Suprapubic skin (tissue), 4 donors: ENCODE measurements around the gene SERPINA1. TPM values are rescaled to one million over a fixed set of nuclear protein-coding genes. Genes with fewer than 3 reads are reported as not detected.
A peak's percentile ranks its signal among the peaks of the same experiment; 100 is the strongest.

Experiments
- DNase-seq, 2 donors: peaks; one replicate each; pipeline ENCODE4 v3.0.0-alpha.2; 2019; ENCODE audit warnings: low spot score in 2 of 2
- H3K27ac ChIP-seq: fragments of 200-600 bp; sonication (generic); one replicate; pipeline ENCODE4 v1.5.1; 2019
- H3K27me3 ChIP-seq: fragments of 200-600 bp; sonication (generic); one replicate; pipeline ENCODE4 v1.5.1; 2019
- H3K36me3 ChIP-seq: fragments of 200-600 bp; sonication (generic); one replicate; pipeline ENCODE4 v1.5.1; 2019
- H3K4me1 ChIP-seq: fragments of 200-600 bp; sonication (generic); one replicate; pipeline ENCODE4 v1.5.1; 2019
- H3K4me3 ChIP-seq: fragments of 200-600 bp; sonication (generic); one replicate; pipeline ENCODE4 v1.5.1; 2019; ENCODE audit warnings: mild to moderate bottlenecking
- H3K9me3 ChIP-seq: fragments of 200-600 bp; sonication (generic); one replicate; pipeline ENCODE4 v1.5.1; 2019
- EP300 ChIP-seq: sonication (generic); formaldehyde crosslinking; IDR thresholded peaks from one replicate; pipeline ENCODE4 v1.6.1; 2017; ENCODE audit warnings: antibody characterized with exemption
- POLR2A ChIP-seq, 2 donors: fragments of 450-650 bp; IDR thresholded peaks; one replicate each; pipeline ENCODE4 v1.6.1; 2017; ENCODE audit warnings: antibody characterized with exemption in 2 of 2, mild to moderate bottlenecking in 2 of 2, moderate library complexity in 2 of 2
- POLR2AphosphoS5 ChIP-seq, 3 donors: sonication (generic); formaldehyde crosslinking; IDR thresholded peaks; one replicate each; pipeline ENCODE4 v1.6.1; 2017; ENCODE audit warnings: antibody characterized with exemption in 3 of 3
- WGBS: methylation state at CpG from one replicate; pipeline ENCODE4 v1.1.5; 2018; 5-methylcytosine and 5-hydroxymethylcytosine counted together
- total RNA-seq, 4 donors: library from RNA; depleted of rRNA; stranded (reverse); fragments of >200 nt; gene quantifications; one replicate each; pipeline ENCODE4 v1.1.0, GENCODE V29; 2016
- TF ChIP-seq, protein P1 (sequence below), 2 donors: fragments of 200-600 bp in 1 of 2; fragments of 450-650 bp in 1 of 2; sonication (generic) in 1 of 2; IDR thresholded peaks; one replicate each; pipeline ENCODE4 v1.5.1; 2016 to 2019; ENCODE audit warnings: antibody characterized with exemption in 2 of 2, mild to moderate bottlenecking in 1 of 2, moderate library complexity in 1 of 2

Gene SERPINA1
- total RNA-seq, 4 donors from 2014 or later, result 4.7 to 62.4 (median 7.5) TPM

DNA sequence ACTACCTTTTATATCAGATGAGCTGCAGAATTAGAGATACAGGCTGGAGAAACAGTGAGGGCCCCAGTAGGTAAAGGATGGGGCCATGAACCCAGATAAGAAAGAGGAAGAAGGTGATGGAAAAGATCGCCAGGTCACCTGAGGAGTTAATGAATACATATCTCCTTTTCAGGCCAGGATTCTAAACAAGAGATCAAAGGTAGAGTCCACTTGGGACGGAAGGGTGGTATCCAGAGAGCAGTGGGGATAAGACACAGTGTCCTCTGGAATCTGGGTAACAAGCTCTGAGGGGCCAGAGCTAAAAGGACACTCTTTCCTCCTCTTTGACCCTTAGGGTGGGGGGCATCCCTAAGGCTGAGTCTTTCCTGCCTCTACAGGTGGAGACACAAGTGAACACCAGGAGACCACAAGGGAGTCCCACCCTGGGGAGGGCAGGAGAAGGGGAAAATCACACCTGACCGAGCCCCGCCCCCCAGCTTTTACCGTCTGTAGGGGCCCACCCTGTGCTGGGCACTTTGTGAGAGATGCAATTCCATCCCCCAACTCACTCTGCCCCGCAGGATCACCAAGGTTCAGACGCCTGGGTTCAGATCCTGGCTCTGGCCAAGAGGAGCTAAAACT, 27.3 kb downstream of the SERPINA1 start:
- TF ChIP-seq POLR2AphosphoS5 (IDR thresholded peaks at IDR 0.05) (no peak), EP300 (no peak), POLR2A (IDR thresholded peaks at IDR 0.05) (no peak)
- TF ChIP-seq, protein P1, sequence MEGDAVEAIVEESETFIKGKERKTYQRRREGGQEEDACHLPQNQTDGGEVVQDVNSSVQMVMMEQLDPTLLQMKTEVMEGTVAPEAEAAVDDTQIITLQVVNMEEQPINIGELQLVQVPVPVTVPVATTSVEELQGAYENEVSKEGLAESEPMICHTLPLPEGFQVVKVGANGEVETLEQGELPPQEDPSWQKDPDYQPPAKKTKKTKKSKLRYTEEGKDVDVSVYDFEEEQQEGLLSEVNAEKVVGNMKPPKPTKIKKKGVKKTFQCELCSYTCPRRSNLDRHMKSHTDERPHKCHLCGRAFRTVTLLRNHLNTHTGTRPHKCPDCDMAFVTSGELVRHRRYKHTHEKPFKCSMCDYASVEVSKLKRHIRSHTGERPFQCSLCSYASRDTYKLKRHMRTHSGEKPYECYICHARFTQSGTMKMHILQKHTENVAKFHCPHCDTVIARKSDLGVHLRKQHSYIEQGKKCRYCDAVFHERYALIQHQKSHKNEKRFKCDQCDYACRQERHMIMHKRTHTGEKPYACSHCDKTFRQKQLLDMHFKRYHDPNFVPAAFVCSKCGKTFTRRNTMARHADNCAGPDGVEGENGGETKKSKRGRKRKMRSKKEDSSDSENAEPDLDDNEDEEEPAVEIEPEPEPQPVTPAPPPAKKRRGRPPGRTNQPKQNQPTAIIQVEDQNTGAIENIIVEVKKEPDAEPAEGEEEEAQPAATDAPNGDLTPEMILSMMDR (IDR thresholded peaks at IDR 0.05), result no peak
- DNase-seq, result peak in 1 of 2 donors; percentile 50
- no peaks in the 10 kb centered on the region for H3K27me3 ChIP-seq
- no peaks in the 10 kb centered on the region for H3K4me1 ChIP-seq
- H3K27ac ChIP-seq, result no peak overlapping the region
- no peak overlapping the region for H3K4me3 ChIP-seq
- H3K36me3 ChIP-seq, result no peaks in the 10 kb centered on the region
- 73% methylated on average over 6 of the region's 7 CpGs for WGBS
- H3K9me3 ChIP-seq, result no peaks in the 10 kb centered on the region

DNA sequence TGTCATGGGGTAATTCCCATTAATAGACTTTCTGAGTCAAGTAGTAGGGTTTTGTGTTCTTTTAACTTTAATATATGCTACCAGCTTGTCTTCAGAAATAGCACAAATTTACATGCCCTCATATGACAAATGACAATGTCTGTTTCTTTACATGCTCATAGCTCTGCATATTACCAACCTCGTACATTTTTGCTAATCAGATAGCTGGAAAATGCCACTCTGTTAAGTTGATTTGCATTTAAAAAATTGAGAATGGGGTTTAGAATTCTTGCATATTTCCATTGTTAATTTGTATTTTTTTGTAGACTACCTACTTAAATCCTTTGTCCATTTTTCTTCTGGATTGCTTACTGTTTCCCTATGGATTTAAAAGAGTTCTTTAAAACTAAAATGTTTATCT, 31.2 kb downstream of the SERPINA1 start:
- 59% methylated on average over 1 of the region's 1 CpG for WGBS
- no peaks in the 10 kb centered on the region for H3K27me3 ChIP-seq
- no peak overlapping the region for H3K27ac ChIP-seq
- no peaks in the 10 kb centered on the region for H3K9me3 ChIP-seq
- peaks cover 7% of the 10 kb centered on the region for H3K4me1 ChIP-seq
- no peaks in the 10 kb centered on the region for H3K36me3 ChIP-seq
- no peak for DNase-seq
- TF ChIP-seq POLR2A (IDR thresholded peaks at IDR 0.05), result no peak
- no peak for TF ChIP-seq EP300
- TF ChIP-seq, protein P1 (IDR thresholded peaks at IDR 0.05), result no peak
- TF ChIP-seq POLR2AphosphoS5 (IDR thresholded peaks at IDR 0.05), result no peak
- H3K4me3 ChIP-seq, result no peak overlapping the region

DNA sequence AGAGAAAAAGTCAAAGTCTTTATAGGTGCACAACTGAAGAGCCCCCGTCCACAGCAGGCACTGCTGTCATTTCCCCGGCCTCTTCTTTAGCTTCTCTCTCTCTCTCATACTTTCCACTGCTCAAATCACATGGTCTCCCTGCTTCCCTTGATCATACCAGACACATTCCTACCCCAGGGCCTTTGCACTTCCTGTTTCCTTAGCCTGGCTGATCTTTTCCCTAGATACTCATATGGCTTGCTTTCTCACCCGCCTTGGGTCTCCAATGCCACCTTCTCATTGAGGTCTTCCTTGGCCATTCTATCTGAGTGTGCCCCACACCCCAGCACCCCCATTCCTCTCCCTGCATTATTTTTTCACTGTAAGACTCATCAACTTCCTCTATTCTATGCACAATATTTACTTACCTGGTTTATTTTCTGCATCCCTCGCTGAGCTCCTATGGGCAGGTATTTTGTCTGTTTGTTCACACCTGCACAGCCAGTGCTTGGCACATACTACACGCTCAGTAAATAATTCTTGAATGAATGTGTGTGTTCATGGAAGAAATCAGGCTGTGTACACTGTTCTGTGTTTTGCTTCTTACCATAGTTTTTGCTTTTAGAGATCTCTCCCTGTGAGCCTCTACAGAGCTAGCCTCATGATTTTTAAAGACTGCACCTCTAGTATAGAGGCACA, 31.9 kb downstream of the SERPINA1 start:
- 78% methylated on average over 5 of the region's 5 CpGs for WGBS

DNA sequence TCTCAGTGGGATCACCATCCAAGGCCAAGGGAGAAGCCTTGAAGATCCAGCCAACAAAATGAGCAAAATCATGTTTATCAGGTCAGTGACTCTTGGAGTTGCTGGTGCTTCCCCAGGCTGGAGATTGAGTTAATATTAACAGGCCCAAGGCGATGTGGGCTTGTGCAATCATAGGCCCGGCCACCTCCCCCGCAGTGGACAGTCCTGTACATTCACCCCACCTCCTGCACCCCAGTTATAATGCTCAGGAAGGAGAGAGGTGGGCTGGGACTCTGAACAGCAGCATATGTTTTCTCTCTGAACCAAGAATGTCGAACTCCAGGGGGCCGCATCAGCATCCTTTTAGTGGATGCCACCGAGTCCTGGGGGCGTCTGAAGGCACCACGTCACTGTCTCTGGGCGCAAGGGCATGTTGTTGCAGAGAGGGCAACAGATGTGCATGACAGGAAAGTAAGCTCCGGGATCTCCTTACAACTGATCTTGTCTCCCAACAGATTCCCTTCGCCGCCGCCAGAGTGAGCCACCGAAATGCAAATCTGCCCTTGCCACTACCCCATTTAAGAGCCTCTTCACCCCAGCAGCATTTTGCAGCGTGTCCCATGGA, 33.1 kb downstream of the SERPINA1 start:
- WGBS, result 30% methylated on average over 10 of the region's 15 CpGs
- peak in 1 of 2 donors; percentile 83 for DNase-seq

More for the DNA sequence above, 31.9 kb downstream of the SERPINA1 start:
- H3K9me3 ChIP-seq, result no peaks in the 10 kb centered on the region
- no peak overlapping the region for H3K27ac ChIP-seq
- no peaks in the 10 kb centered on the region for H3K36me3 ChIP-seq
- H3K4me1 ChIP-seq, result peaks cover 7% of the 10 kb centered on the region
- H3K4me3 ChIP-seq, result no peak overlapping the region
- DNase-seq, result no peak
- no peaks in the 10 kb centered on the region for H3K27me3 ChIP-seq
- TF ChIP-seq POLR2A (IDR thresholded peaks at IDR 0.05) (no peak), POLR2AphosphoS5 (IDR thresholded peaks at IDR 0.05) (no peak), EP300 (no peak)
- TF ChIP-seq, protein P1 (IDR thresholded peaks at IDR 0.05), result no peak

More for the DNA sequence above, 33.1 kb downstream of the SERPINA1 start:
- TF ChIP-seq EP300 (no peak), POLR2A (IDR thresholded peaks at IDR 0.05) (no peak)
- TF ChIP-seq, protein P1 (IDR thresholded peaks at IDR 0.05), result peak in 1 of 2 donors; percentile 41
- Histone ChIP-seq H3K4me3 (no peak overlapping the region), H3K27ac (no peak overlapping the region), H3K4me1 (peaks cover 7% of the 10 kb centered on the region), H3K36me3 (no peaks in the 10 kb centered on the region), H3K27me3 (no peaks in the 10 kb centered on the region), H3K9me3 (no peaks in the 10 kb centered on the region)
